Cardiac fibroblast (primary cell): Measurements from ENCODE around the gene BPTF.

Experiments
- DNase-seq, 2 donors: peaks; one replicate each; pipeline versions ENCODE4 v3.0.0 to v3.0.0-alpha.2; 2010; ENCODE audit warnings: low read depth in 2 of 2
- H3K4me3 ChIP-seq, 2 donors: replicated peaks in 1 of 2; 1 replicate in 1 of 2; 2 replicates in 1 of 2; pipeline ENCODE4 v1.5.1; 2011; ENCODE audit warnings: low read depth in 2 of 2, low read length in 2 of 2, mild to moderate bottlenecking in 2 of 2, moderate library complexity in 1 of 2
- TF ChIP-seq, protein P1 (sequence below): IDR thresholded peaks from one replicate; pipeline ENCODE4 v1.5.1; 2011; ENCODE audit warnings: low read depth, mild to moderate bottlenecking, low read length, inconsistent platforms

Gene BPTF

GRCh38 chr17:67993153-67993997 is 168.1 kb downstream of the BPTF start:
- peak; percentile 75 to 89 for DNase-seq
- H3K4me3 ChIP-seq: peak overlapping the region; percentile 68 to 73
- TF ChIP-seq, protein P1, sequence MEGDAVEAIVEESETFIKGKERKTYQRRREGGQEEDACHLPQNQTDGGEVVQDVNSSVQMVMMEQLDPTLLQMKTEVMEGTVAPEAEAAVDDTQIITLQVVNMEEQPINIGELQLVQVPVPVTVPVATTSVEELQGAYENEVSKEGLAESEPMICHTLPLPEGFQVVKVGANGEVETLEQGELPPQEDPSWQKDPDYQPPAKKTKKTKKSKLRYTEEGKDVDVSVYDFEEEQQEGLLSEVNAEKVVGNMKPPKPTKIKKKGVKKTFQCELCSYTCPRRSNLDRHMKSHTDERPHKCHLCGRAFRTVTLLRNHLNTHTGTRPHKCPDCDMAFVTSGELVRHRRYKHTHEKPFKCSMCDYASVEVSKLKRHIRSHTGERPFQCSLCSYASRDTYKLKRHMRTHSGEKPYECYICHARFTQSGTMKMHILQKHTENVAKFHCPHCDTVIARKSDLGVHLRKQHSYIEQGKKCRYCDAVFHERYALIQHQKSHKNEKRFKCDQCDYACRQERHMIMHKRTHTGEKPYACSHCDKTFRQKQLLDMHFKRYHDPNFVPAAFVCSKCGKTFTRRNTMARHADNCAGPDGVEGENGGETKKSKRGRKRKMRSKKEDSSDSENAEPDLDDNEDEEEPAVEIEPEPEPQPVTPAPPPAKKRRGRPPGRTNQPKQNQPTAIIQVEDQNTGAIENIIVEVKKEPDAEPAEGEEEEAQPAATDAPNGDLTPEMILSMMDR: peak; percentile 22

DNA sequence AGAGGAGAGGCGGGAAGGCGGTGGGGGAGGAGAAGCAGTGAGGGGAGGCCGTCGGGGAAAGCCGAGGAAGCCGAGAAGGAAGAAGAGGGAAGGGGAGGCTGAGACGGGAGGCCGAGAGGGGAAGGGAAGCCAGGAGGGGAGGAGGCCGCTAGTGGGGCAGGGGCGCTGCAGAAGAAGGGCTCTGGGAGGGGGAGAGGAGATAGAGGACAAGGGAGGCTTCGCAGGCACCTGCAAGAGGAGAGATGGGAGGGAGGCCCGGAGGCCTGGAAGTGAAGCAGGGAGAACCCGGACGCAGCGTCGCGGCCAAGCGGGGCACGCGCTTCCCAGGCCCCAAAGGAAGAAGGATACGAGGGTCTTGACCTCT is 168.7 kb downstream of the BPTF start:
- H3K4me3 ChIP-seq: peak overlapping the region; percentile 68 to 72
- TF ChIP-seq, protein P1: no peak
- peak in 1 of 2 donors; percentile 12 for DNase-seq

DNA sequence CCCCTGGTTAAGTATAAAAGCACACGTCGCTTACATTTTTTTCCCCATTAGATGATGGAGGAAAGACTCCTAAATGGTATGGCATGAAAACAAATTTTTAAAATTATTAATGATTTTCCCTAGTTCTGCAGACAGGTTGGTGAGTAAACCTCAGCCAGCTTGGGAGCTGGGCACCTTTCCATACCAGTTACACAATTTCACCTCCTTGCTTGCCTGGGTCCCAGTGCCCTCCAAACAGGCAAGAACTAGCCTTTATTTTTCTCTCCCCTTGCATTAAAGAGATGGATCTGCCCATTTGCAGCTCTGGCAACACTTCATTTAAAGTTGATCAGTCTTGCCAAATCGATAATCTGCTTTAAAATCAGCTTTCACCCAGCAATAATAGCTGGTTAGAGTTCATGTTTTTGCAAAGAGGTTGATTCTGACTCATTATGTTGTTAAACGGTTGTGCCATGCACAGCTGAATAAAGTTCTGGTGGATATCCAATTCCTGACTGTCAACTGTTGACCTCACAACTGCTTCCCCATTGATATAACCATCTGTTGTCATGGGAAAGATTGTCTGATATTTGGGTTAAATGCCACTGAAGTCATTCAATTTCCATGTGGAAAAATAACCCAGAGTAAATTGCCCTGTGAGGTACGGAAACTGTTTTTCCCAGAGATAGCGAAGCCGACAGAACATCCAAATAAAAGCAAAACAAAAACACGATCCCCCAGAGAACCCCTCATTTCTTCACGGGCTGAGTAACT is 169.7 kb downstream of the BPTF start:
- peak; percentile 74 to 87 for DNase-seq
- peak overlapping the region; percentile 50 to 52 for H3K4me3 ChIP-seq
- TF ChIP-seq, protein P1: no peak

DNA sequence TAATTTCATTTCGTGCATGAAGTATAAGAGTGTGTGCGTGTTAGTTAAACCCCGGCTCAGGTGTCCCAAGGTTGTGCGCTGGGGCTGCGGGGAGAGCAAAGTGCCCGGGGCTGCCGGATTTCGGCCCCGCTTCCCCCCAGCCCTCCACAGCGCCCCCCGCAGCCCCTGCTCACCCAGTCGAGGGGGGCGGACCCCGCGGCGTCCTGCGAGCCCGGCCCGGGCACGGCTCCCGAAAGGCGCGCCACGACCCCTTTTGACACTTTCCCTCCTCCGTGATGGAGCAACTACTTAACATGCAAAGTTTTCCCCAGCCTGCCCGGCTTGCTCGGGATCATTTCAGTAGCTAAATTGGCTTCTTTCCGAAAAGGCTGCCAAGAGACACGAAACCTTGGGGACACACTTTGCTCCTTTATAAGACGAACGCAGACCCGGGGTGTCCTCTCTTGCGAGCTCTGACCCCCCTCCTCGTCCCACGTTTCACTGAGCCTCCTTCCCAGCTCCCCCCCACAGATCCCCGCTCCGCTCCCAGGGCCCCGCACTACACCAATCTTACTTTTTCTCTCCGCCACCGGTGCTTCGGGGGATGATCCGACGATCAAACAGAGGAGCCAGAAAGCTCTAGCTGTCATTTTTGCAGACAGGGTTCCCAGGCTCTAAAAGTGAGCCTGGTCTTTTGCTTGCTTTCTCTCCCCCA is 170.4 kb downstream of the BPTF start:
- H3K4me3 ChIP-seq: peak overlapping the region; percentile 50 to 52
- TF ChIP-seq, protein P1: no peak
- DNase-seq: peak in 1 of 2 donors; percentile 26

DNA sequence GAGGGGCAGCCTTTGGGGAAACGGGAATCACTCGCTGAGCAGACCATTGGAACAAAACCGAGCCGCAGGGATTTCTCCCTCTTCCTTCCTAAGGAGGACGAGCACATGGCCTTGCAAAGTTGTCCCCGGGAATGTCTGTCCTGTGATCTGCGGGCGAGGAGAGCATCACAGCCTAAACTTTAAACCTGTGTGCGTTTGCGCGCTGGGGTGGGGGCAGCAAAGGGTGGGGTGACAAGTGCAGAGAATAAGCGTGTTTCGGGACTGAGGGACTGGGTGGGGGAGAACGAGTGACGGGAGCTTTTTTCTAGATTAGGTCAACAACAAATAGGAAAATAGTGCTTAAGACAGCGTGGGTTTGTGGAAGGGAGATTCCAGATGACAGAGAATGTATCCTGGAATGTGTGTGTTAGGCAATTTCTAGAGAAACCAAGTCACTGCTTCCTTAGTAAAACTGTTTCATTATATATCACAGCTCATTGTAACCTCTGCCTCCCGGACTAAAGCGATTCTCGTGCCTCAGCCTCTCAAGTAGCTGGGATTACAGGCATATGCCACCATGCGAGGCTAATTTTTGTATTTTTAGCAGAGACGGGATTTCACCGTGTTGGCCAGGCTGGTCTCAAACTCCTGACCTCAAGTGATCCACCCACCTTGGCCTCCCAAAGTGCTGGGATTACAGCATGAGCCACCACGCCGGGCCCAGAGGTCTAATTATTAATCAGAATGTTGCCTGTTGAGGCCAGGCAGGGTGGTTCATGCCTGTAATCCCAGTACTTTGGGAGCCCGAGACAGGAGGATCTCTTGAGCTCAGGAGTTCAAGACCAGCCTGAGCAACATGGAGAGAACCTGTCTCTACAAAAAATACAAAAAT is 171.2 kb downstream of the BPTF start, which contains the start of gene C17orf58:
C17orf58 (minus strand) TSS at position 169 of the 871 bp plus-strand sequence. CDS start 271 bp downstream, outside the sequence.
- peak within 1 kb of the TSS; percentile 50 to 52 for H3K4me3 ChIP-seq
- peak; percentile 61 to 78 for DNase-seq

- TF ChIP-seq, protein P1: no peak
- no peak overlapping the region for H3K4me3 ChIP-seq
- no peak for DNase-seq
Observed at GRCh38 chr17:67998466-67998865, 173.2 kb downstream of the BPTF start.
